OCI-LY7 (cell line): ENCODE data around the gene ARHGAP4. TPM values are rescaled to one million over a fixed set of nuclear protein-coding genes. Genes with fewer than 3 reads are reported as not detected.

Experiments
- BruUV-seq: library from RNA; stranded (reverse); fragments of 400-500 nt; replicated peaks from 2 replicates; lab custom pipeline; 2021; lab: Mats Ljungman, UMichigan
- CTCF ChIA-PET: fragments of 300-600 bp; sonication (Branson Sonifier 250); formaldehyde crosslinking; loops from one replicate; lab custom pipeline; 2022; ENCODE audit warnings: antibody characterized with exemption; ENCODE audit not compliant: unreplicated experiment; lab: Charles Lee
- POLR2A ChIA-PET: fragments of 300-600 bp; sonication (Branson Sonifier 250); formaldehyde crosslinking; loops from one replicate; lab custom pipeline; 2022; ENCODE audit warnings: antibody characterized with exemption; lab: Charles Lee
- DNase-seq: peaks from one replicate; pipeline ENCODE4 v3.0.0-alpha.2; 2015; ENCODE audit warnings: low spot score
- H2AFZ ChIP-seq: fragments of 200-600 bp; sonication (generic), shearing (Covaris generic); 2 replicates; pipeline ENCODE4 v1.6.1; 2014; ENCODE audit warnings: mild to moderate bottlenecking, antibody characterized with exemption, low read length, moderate library complexity
- H3K27ac ChIP-seq: fragments of 200-600 bp; sonication (generic); 2 replicates; pipeline ENCODE4 v1.5.1; 2014; ENCODE audit warnings: mixed run types, low read depth, mild to moderate bottlenecking, moderate library complexity, low read length, inconsistent platforms; ENCODE audit not compliant: poor library complexity, severe bottlenecking
- H3K36me3 ChIP-seq: fragments of 200-600 bp; sonication (generic); 2 replicates; pipeline ENCODE4 v1.6.1; 2014; ENCODE audit warnings: mild to moderate bottlenecking, antibody characterized with exemption, low read length, moderate library complexity, mixed read lengths; ENCODE audit not compliant: insufficient read depth
- H3K4me1 ChIP-seq: fragments of 200-600 bp; sonication (generic); 2 replicates; pipeline ENCODE4 v1.5.1; 2014; ENCODE audit warnings: mild to moderate bottlenecking, low read length; ENCODE audit not compliant: insufficient read depth, poor library complexity, severe bottlenecking
- H3K4me2 ChIP-seq: fragments of 200-600 bp; sonication (generic); 2 replicates; pipeline ENCODE4 v1.6.1; 2014; ENCODE audit warnings: mild to moderate bottlenecking, low read length
- H3K4me3 ChIP-seq: fragments of 200-600 bp; sonication (generic); 2 replicates; pipeline ENCODE4 v1.5.1; 2014; ENCODE audit warnings: mild to moderate bottlenecking, low read depth, low read length; ENCODE audit not compliant: poor library complexity, severe bottlenecking
- H3K79me2 ChIP-seq: fragments of 200-600 bp; sonication (generic); 2 replicates; pipeline ENCODE4 v1.6.1; 2016; ENCODE audit warnings: low read depth, mild to moderate bottlenecking, low read length, moderate library complexity, mixed read lengths; ENCODE audit not compliant: insufficient read depth
- H3K9me2 ChIP-seq: fragments of 200-600 bp; sonication (generic); 2 replicates; pipeline ENCODE4 v1.6.1; 2016; ENCODE audit warnings: mild to moderate bottlenecking, low read length, mixed read lengths; ENCODE audit not compliant: insufficient read depth
- H3K9me3 ChIP-seq: fragments of 200-600 bp; sonication (generic); 2 replicates; pipeline ENCODE4 v1.6.1; 2014; ENCODE audit warnings: mild to moderate bottlenecking, mixed run types, low read length, mixed read lengths
- H4K20me1 ChIP-seq: fragments of 200-600 bp; sonication (generic); 2 replicates; pipeline ENCODE4 v1.6.1; 2014; ENCODE audit warnings: mild to moderate bottlenecking, antibody characterized with exemption, low read length, moderate library complexity, mixed read lengths; ENCODE audit not compliant: insufficient read depth
- EZH2phosphoT487 ChIP-seq: fragments of 200-600 bp; sonication (generic); IDR thresholded peaks from 2 replicates; pipeline ENCODE4 v1.6.1; 2018; ENCODE audit warnings: low read depth, borderline replicate concordance, mild to moderate bottlenecking, mixed run types, antibody characterized with exemption, low read length, moderate library complexity, mixed read lengths
- intact Hi-C: fragments of 100-400 bp; cut with micrococcal nuclease; formaldehyde crosslinking; loops from one replicate; pipeline ENCODE4 v1.10.0; 2022; ENCODE audit not compliant: unreplicated experiment
- total RNA-seq, 2 experiments: library from RNA; depleted of rRNA in 1 of 2; stranded (reverse); fragments of >200 nt in 1 of 2; shearing (Covaris generic) in 1 of 2; gene quantifications; 2 replicates each; pipeline ENCODE4 v1.2.3, GENCODE V29; 2014 to 2022
- TF ChIP-seq, protein P1 (sequence below): fragments of 200-600 bp; sonication (generic); conservative IDR thresholded peaks from 2 replicates; pipeline ENCODE4 v1.5.1; 2014; ENCODE audit warnings: mild to moderate bottlenecking, antibody characterized with exemption, low read length, moderate library complexity, mixed read lengths

The ARHGAP4 gene
- total RNA-seq, 2 experiments from 2014 or later: 126 to 128 TPM

DNA sequence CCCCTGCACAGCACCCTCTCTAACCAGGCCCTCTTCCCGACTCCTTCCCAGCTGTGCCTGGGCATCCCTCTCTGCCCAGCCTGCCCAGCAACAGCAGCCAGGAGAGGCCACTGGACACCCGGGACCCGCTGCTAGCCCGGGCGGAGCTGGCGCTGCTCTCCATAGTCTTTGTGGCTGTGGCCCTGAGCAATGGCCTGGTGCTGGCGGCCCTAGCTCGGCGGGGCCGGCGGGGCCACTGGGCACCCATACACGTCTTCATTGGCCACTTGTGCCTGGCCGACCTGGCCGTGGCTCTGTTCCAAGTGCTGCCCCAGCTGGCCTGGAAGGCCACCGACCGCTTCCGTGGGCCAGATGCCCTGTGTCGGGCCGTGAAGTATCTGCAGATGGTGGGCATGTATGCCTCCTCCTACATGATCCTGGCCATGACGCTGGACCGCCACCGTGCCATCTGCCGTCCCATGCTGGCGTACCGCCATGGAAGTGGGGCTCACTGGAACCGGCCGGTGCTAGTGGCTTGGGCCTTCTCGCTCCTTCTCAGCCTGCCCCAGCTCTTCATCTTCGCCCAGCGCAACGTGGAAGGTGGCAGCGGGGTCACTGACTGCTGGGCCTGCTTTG lies 20.5 kb downstream of the ARHGAP4 start:
- no peaks in the 10 kb centered on the region for H3K9me2 ChIP-seq
- H3K79me2 ChIP-seq: no peaks in the 10 kb centered on the region
- POLR2A ChIA-PET: no interaction called here
- H3K4me2 ChIP-seq: no peak overlapping the region
- peaks cover 38% of the 10 kb centered on the region for H3K4me1 ChIP-seq
- CTCF ChIA-PET: no interaction called here
- no peaks in the 10 kb centered on the region for H3K9me3 ChIP-seq
- intact Hi-C loops: no loop called here
- no peak for TF ChIP-seq EZH2phosphoT487
- TF ChIP-seq, protein P1, sequence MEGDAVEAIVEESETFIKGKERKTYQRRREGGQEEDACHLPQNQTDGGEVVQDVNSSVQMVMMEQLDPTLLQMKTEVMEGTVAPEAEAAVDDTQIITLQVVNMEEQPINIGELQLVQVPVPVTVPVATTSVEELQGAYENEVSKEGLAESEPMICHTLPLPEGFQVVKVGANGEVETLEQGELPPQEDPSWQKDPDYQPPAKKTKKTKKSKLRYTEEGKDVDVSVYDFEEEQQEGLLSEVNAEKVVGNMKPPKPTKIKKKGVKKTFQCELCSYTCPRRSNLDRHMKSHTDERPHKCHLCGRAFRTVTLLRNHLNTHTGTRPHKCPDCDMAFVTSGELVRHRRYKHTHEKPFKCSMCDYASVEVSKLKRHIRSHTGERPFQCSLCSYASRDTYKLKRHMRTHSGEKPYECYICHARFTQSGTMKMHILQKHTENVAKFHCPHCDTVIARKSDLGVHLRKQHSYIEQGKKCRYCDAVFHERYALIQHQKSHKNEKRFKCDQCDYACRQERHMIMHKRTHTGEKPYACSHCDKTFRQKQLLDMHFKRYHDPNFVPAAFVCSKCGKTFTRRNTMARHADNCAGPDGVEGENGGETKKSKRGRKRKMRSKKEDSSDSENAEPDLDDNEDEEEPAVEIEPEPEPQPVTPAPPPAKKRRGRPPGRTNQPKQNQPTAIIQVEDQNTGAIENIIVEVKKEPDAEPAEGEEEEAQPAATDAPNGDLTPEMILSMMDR: no peak
- H2AFZ ChIP-seq: no peak overlapping the region
- no peaks in the 10 kb centered on the region for H4K20me1 ChIP-seq
- H3K4me3 ChIP-seq: no peak overlapping the region
- no peak for DNase-seq
- no peak overlapping the region for H3K27ac ChIP-seq
- no peaks in the 10 kb centered on the region; the same call in 1 of the 2 replicates for H3K36me3 ChIP-seq
- BruUV-seq: no TSS peak

DNA sequence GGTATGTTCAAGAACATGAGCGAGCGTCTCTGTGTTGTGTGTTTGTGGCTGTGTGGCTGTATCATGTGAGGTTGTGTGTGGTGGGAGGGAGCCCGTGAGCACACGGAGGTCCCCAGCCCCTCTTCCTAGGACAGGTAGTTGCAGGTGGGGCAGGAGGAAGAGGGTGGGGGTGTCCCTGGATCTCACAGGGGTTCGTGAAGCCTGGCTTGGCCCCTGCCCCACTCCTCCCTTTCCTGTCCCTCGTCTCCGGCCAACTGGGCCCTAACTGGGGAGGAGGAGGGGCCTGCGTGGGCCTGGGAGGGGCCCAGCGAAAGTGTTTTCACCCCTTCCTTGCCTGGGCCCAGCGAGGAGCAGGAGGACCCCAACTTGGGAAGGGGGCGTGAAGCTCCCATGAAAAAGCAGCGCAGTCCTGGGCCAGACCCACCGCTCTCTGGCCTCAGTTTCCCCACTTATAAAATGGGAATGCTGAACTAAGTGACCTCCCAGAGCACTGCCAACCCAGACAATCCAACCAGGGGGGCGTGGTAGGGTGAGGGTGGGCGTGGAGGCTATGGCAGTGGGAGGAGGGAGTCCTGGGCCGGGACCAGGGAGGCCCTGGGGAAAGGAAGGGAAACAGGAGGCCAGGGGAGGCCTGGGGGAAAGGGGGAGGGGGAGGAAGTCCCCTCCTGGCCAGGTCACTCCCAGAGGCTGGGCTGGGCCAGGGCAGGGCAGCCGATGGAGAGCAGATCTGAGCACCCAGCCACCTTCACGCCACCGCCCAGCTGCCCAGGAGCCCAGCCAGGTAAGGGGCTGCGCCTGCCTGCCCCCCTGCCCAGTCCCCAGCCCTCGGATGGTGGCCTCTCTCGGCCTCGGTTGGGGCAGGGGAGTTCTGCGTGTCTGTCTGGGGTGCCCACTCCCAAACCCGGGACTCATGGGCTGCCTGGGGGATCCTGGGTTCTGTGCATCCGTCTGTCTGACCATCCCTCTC lies 21.8 kb downstream of the ARHGAP4 start, which contains the start of gene AVPR2:
AVPR2 (plus strand) TSS at position 683 of the 967 bp plus-strand sequence. CDS start 473 bp downstream, outside the sequence.
- CTCF ChIA-PET: no interaction called here
- intact Hi-C loops: no loop called here
- Histone ChIP-seq H4K20me1 (no peaks in the 10 kb centered on the region), H3K36me3 (no peaks in the 10 kb centered on the region), H3K27ac (peak within 1 kb of the TSS; percentile 65), H3K9me2 (no peaks in the 10 kb centered on the region), H2AFZ (no peak within 1 kb of the TSS; the same call in 1 of the 2 replicates), H3K79me2 (no peaks in the 10 kb centered on the region), H3K9me3 (no peaks in the 10 kb centered on the region), H3K4me3 (no peak within 1 kb of the TSS), H3K4me1 (peaks cover 43% of the 10 kb centered on the region), H3K4me2 (peak within 1 kb of the TSS; percentile 42)
- DNase-seq: peak; percentile 14
- TF ChIP-seq, protein P1: no peak
- TF ChIP-seq EZH2phosphoT487: no peak
- POLR2A ChIA-PET: no interaction called here
- BruUV-seq: no TSS peak
